NCI-H446 (cell line): ENCODE results near the gene HDGFL2.
"Not testable (repeated sequence)": the region's sequence is repeated elsewhere in the genome, so short reads cannot be mapped to it uniquely, and the experiment has no call there.

Experiments
- DNase-seq, 2 experiments: peaks; one replicate each; lab custom pipeline; 2025; lab: John Stamatoyannopoulos, UW

HDGFL2 gene

DNA sequence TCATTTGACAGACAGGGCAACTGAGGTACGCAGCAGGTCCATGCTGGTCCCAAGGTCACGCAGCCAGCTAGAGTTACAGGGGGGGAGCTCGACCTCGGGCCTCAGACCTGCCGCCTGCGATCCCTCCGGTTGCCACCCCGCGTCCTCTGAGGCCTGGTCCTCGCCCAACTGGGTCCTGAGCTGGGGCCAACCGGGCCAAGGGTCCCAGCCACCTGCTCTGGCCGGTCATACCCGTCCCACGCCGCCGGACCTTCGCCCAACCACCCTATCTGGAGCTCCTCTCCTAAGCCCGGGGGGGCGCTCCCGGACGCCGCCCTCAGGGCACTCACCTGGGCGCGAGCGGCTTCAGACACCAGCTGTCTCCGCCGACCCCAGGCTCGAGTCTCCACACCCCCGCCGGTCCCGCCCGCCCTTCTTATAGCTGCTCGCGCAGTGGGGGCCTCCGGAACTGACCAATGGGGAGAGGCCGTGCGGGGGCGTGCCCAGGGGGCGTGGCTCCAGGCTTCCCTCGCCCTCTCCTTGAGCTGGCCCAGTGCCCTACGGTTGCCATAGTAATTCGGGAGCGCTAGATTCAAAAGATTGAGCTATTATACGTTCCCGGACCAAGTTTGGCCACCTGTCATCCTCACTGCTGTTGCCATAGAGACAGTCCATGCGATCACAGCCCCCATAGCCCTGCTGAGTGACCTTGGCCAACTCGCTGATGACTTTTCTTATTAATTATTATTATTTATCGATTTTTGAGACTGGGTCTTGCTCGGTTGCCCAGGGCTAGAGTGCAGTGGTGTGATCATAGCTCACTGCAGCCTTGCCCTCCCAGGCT lies 63.0 kb downstream of the HDGFL2 start, which contains the start of gene PLIN5:
TSS of gene PLIN5 (minus strand) at position 389 of the 823 bp plus-strand sequence. CDS start 1,150 bp downstream, outside the sequence.
- peak; percentile 77 to 94 for DNase-seq

DNA sequence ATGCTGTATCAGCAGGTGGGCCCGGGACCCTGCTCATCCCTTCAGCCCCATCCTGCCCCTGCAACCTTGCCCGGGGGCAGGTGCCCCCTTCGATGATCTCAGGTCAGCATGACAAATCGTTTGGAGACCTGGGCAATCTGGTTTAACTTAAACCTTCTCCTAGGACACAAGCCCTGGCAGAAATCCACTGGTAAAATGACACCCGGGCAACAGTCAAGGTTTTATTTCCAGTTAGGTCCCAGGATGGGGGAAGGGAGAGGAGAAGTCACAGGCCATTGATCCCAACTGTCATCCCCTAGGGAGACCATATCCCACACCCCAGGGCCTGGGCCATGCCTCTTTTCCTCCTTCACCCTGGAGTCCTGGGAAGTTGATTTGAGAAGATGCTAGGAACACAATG lies 64.7 kb downstream of the HDGFL2 start:
- no peak for DNase-seq

DNA sequence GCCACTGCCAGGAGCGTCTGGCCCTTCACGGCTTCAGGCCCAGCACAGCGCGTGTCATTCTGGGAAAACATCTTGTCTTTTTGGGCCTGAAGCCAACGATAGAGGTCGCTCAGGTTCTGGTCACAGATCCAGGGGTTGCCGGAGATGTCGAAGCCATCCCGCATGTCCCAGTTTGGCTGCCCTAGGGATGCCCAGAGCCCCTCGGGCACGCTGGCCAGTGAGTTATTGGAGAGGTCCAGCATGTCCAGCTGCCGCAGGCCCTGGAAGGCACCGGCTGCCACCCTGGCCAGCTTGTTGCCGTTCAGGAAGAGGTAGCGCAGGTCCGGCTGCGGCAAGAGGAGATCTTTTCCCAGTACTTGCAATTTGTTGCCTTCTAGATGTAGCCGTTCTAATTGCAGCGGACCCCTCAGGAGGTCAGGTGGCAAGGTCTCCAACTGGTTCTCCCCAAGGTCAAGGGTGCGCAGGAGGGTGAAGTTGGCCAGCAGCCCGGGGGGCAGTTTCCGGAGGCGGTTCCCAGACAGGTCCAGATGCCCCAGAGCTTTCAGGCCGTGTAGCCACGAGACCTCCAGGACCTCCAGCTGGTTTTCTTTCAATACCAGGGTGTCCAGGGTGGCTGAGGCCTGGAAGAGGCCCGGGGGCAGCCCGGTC lies 66.0 kb downstream of the HDGFL2 start:
- no peak for DNase-seq

GRCh38 chr19:4538601-4538954 lies 66.5 kb downstream of the HDGFL2 start:
- no peak for DNase-seq

DNA sequence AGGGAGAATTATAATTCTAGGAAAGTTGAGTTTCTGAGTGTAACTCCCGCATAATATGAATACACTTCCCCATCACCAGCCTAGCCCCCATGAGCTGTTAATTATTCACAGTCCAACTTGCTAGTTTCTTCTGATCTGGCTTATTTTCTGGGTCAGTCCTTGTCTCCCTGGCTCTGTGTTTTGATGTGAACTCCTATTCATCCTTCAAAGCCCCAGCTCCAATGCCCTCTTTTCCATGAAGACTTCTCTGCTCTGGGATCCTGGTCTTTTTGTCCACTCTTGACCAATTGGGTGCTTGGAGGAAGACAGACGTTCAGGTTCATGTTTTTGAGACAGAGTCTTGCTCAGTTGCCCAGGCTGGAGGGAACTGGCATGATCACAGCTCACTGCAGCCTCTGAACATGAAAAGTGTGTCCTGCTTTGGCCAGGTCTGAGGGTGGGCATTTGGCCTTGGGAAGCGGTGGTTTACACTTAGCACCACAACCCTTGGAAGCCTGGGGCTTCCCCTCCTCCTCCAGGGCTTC lies 67.1 kb downstream of the HDGFL2 start:
- no peak for DNase-seq

GRCh38 chr19:4539693-4540581 lies 67.8 kb downstream of the HDGFL2 start, which contains the start of gene LRG1:
TSS of gene LRG1 (minus strand) at chr19:4540036. CDS start at chr19:4540013, 23 bp downstream.
- DNase-seq: no peak

- DNase-seq: no peak
Measured at GRCh38 chr19:4541114-4541805, 69.2 kb downstream of the HDGFL2 start.

DNA sequence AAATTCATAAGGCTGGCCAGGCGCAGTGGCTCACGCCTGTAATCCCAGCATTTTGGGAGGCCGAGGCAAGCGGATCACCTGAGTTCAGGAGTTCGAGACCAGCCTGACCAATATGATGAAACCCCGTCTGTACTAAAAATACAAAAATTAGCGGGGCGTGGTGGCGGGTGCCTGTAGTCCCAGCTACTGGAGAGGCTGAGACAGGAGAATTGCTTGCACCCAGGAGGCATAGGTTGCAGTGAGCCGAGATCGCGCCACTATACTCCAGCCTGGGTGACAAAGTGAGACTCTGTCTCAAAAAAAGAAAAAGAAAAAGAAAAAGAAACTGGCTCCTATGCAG lies 69.7 kb downstream of the HDGFL2 start:
- DNase-seq: not testable (repeated sequence)

DNA sequence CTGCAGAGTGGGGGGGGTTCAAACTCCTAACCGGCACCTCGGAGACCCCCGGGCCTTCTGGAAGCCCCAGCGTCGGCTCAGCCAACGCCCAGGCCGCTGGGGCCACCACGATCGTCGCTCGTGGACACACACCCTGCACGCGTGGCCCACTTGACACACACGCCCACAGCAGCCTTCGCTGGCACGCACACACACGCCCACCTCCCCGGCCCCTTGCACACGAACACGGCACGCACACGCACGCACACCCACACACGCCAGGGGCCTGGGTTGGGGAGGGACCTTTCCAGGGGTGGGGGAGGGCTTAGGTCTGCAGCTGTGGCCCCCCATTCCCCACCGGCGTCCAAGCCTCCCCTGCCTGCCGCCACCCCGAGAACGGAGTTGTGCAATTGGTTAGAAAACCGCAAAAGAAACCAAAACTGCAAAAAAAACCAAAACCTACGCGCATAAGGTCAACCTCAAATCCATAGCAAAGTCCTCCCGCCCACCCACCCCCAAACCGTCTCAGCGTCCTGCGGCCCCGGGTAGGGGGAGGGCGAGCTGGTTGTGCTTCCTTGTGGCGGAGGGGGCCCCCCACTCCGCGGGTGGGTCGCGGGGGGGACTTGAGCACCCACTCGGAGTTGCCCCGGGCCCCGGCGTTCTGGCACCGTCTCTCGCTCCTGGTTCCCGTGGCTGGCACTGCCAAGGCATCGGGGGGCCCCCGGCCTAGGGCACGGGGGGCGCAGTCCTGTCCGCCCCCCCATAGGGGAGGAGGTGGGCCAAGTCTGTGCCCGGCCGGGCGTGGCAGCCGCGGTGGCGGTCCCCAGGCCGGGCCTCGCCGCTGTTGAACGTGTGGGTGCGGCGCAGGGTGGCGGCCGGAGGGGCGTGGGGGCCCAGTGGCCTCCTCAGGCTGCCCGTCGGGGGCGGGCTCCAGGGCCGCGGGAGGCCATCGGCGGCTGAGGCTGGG lies 71.1 kb downstream of the HDGFL2 start:
- no peak for DNase-seq

- DNase-seq: no peak
Measured at GRCh38 chr19:4543842-4544647, 71.9 kb downstream of the HDGFL2 start.

GRCh38 chr19:4547303-4548237 lies 75.5 kb downstream of the HDGFL2 start:
- DNase-seq: no peak

DNA sequence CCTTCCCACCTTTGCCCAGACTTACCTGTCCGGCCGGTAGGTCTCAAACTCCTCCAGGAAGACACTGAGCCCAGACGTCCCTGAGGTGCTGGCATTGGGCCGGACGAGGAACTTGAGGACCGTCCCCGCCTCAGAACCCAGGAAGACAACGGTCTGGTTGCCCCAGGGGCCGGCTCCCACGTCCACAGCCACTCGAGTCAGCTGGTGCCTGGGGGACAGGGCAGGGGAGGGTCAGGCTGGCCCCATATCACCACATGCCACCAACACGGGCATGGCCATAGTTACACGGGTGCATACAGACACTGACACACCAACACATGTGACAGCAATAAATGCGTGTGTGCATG lies 76.1 kb downstream of the HDGFL2 start:
- DNase-seq: no peak

- DNase-seq: no peak
Measured at GRCh38 chr19:4550018-4550417, 77.9 kb downstream of the HDGFL2 start.

DNA sequence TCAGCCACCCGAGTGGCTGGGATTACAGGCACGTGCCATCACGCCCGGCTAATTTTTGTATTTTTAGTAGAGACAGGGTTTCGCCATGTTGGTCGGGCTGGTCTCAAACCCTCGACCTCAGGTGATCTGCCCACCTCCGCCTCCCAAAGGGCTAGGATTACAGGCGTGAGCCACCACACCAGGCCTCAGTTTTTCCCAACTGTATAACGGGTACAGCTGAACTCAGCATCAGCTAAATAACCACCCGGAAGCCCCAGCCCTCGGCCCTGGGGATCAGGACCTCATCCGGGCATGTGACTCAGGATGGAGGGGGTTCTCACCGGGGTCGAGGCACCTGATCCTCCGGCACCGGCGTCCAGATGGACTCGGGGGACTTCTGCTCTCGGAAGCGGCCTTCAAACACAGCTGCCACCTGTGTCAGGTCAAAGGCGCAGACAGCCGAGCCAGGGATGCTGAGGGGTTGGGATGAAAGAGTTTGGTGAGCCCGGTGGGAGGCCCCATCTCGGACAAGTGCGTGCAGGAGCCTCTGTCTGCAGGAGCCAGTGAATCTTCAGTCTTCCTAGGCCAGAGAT lies 78.5 kb downstream of the HDGFL2 start:
- no peak for DNase-seq
